Caki2 (cell line): ENCODE measurements around the gene ISM2. TPM values are rescaled to one million over a fixed set of nuclear protein-coding genes. Genes with fewer than 3 reads are reported as not detected.

Experiments
- DNase-seq: peaks from one replicate; pipeline ENCODE4 v3.0.0-alpha.2; 2015; ENCODE audit warnings: low read depth
- in situ Hi-C: cut with HindIII; loops from 2 replicates; pipeline ENCODE4 v1.10.0; 2016; ENCODE audit warnings: low sequenced_read_pairs, low pct_unique_long_range_greater_than_20kb, mixed read lengths
- total RNA-seq: library from RNA; depleted of rRNA; stranded (reverse); fragments of >200 nt; shearing (Covaris generic); gene quantifications from 2 replicates; pipeline ENCODE4 v1.2.3, GENCODE V29; 2014; ENCODE audit warnings: low replicate concordance; rRNA removed

The ISM2 gene
- total RNA-seq, 1 experiment from 2014 or later: 0.14 TPM

DNA sequence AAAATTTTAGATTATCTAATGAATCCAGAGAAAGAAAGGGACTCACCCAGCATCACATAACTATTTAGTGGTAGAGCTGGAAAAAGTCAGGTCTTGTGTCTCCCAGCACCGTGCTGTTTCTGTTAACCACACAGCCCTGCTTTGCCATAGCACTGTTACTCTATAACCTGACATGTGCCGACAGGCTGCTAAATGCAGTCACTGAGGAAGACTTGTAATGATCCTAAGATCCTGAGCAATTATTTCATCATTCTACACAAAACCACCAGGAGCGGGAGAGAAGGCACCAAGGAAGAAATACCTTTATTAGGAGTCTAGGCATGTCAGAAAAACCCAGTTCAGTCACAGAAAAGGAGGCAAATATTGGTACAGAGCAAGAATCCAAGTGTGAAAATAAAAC, 72.2 kb downstream of the ISM2 start:
- no peak for DNase-seq
- in situ Hi-C loops: no loop called here

DNA sequence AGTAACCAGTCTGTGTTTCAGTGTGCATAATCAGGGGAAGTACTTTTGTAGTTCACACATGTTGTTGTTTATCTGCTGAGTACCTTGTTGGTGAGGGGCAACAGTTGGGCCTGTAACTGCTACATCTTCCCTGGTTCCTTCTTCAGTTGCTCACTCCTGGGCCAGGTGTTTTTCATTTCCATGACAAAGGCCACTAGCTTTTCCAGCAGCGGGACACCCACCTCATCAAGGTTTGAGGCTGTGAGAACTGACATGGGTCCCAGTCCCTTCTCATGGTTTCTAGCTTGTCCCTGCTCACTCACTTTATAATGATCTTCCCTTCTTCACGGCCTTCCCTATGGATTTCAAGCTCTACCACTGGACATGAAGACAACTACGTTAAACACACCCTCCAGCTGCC, 73.8 kb downstream of the ISM2 start:
- no peak for DNase-seq
- in situ Hi-C loops: no loop called here

Other genes starting within 250 kb of the ISM2 start
- 0.07 TPM in 1 of 2 replicates, not detected in the other for gene NGB, start 227.6 kb downstream of the ISM2 start, total RNA-seq
- gene POMT2, start 177.9 kb downstream of the ISM2 start, total RNA-seq: 9.4 and 27.4 TPM in 2 replicates
- 42.0 and 49.7 TPM in 2 replicates for gene GSTZ1, start 177.8 kb downstream of the ISM2 start, total RNA-seq
- 2.2 and 3.7 TPM in 2 replicates for gene TMED8, start 121.7 kb downstream of the ISM2 start, total RNA-seq
- gene SAMD15, start 121.4 kb downstream of the ISM2 start, total RNA-seq: 0.95 and 3.2 TPM in 2 replicates
- not detected in 2 replicates for gene NOXRED1, start 75.3 kb downstream of the ISM2 start, total RNA-seq
- gene VIPAS39, start 41.2 kb downstream of the ISM2 start, total RNA-seq: 19.9 and 24.1 TPM in 2 replicates
- gene AHSA1, start 40.7 kb downstream of the ISM2 start, total RNA-seq: 136 and 165 TPM in 2 replicates
- gene SPTLC2, start 117.8 kb upstream of the ISM2 start, total RNA-seq: 14.4 and 15.9 TPM in 2 replicates
- 6.7 and 13.1 TPM in 2 replicates for gene ALKBH1, start 209.2 kb upstream of the ISM2 start, total RNA-seq
- 225 and 254 TPM in 2 replicates for gene SLIRP, start 209.3 kb upstream of the ISM2 start, total RNA-seq